Renal cortical epithelial cell (primary cell): ENCODE measurements around the gene ENOX1. TPM values are rescaled to one million over a fixed set of nuclear protein-coding genes. Genes with fewer than 3 reads are reported as not detected.
"Not testable (repeated sequence)": the region's sequence is repeated elsewhere in the genome, so short reads cannot be mapped to it uniquely, and the experiment has no call there.

Experiments used
- DNase-seq: peaks from one replicate; pipeline ENCODE4 v3.0.0-alpha.2; 2011; ENCODE audit warnings: low read depth
- total RNA-seq: library from RNA; depleted of rRNA; stranded (reverse); fragments of >200 nt; gene quantifications from 2 replicates; pipeline ENCODE4 v1.2.3, GENCODE V29; 2014

ENOX1 gene
- total RNA-seq, 1 donor from 2014 or later = 2.7 TPM

DNA sequence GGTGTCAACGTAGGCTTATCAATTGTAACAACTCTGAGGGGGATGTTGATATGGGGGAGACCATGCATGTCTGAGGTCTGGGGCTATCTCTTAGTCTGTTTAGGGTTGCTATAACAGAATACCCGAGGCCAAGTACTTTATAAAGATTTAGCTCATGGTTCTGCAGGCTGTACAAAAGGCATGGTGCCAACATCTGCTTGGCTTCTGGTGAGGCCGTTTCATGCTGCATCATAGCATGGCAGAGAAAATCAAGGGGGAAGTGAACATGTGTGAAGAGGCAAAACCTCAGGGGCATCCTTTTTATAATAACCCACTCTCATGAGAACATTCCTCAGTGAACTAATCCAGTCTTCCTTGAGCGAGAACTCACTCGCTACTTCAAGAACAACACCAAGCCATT is 353.8 kb downstream of the ENOX1 start:
- no peak for DNase-seq

DNA sequence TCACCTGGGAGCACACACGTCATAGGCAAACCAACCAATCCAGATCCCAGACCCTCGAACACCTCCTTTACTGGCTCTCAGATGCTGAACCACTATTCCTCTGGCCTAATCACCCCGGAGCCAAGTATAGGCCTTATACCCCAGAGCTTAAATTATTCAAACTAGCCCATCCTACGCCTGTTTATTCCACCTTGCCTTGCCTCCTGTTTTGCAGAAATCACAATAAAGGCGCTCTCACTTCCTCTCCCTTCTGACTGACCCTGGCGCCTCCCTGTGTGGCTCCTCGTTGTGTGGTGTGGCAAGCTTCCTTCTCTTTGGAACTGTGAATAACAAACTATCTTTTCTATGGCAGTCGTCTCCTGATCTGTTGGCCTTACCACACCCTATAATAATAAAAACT is 354.9 kb downstream of the ENOX1 start:
- DNase-seq = no peak

GRCh38 chr13:43431290-43431716 is 355.5 kb downstream of the ENOX1 start:
- peak; percentile 18 for DNase-seq

DNA sequence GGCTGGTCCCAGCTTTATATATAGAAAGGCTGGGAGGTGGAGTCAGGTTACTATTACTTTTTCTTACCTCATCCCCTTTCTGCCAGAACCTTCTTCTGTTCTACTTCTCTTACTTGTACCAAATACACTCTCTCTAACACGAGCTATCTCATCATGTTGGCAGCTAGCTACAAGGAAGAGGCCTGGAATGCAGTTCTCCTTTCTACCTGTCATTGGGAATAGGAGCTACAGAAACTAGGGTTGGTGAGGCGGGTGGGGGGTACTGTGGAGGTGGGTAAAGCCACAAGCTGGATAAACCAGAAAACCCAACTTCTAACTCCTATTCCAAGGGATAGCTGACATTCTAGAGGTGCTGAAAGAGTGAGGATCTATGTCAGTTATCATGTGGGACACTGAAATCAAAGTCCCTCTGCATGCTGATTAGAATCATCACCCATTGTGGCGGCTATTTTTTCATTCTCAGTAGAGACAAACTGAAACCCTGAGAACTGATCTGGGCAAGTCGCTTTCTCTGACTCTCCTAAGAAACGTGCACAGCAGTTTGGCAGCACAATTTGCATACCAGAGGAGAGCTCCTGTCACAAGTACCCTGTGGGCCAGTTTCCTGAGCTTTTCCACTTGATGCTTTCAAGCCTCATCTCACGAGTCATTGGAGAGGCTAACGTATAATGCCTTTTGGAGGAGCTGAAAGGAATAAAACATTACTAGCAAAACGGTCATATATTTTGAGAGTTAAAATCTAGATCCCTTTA is 358.1 kb downstream of the ENOX1 start:
- DNase-seq = no peak

DNA sequence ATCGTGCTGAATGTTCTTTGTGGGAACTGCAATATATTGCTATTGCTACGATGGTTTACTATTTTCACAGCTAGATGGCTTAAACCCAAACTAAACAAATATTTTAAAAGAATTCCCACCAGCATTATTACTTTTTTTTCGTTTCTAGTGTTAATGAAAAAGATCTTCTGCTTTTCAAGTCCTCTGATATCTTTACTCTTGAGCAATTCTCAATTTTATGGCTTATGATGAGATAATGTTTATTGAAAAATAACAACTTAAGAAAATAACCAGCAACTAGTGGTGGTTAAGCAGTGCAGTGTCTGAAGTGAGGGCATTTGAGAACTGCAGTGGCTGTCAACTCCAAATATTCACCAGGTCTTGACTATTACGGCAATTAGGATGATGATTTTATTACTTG is 360.4 kb downstream of the ENOX1 start:
- DNase-seq = no peak

DNA sequence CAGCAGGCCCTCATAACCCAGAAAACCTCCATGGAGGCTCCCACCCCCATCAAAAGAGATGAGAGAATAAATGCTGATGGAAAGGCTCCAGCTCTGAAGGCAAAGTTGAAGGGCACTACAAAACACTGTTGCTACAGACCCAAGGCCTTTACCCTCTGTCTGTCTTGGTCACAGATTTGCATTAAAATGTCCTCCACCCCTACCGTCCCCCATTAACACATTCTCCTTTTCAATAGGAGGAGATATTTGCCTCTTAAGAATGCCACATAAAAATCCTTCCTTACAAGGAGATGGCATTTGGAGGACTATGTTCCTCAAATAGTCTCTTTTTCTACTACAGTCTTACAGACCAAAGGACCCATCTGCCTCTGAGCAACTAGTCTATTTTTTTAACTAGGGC is 361.5 kb downstream of the ENOX1 start:
- DNase-seq = no peak

- DNase-seq = peak; percentile 94
Observed at GRCh38 chr13:43424412-43424811, 362.4 kb downstream of the ENOX1 start.

- DNase-seq = no peak
Observed at GRCh38 chr13:43422116-43422515, 364.7 kb downstream of the ENOX1 start.

GRCh38 chr13:43416842-43417241 is 369.9 kb downstream of the ENOX1 start:
- not testable (repeated sequence) for DNase-seq

GRCh38 chr13:43416408-43416807 is 370.4 kb downstream of the ENOX1 start:
- DNase-seq = not testable (repeated sequence)

GRCh38 chr13:43415903-43416391 is 370.8 kb downstream of the ENOX1 start:
- not testable (repeated sequence) for DNase-seq

GRCh38 chr13:43414111-43414510 is 372.7 kb downstream of the ENOX1 start:
- no peak for DNase-seq

DNA sequence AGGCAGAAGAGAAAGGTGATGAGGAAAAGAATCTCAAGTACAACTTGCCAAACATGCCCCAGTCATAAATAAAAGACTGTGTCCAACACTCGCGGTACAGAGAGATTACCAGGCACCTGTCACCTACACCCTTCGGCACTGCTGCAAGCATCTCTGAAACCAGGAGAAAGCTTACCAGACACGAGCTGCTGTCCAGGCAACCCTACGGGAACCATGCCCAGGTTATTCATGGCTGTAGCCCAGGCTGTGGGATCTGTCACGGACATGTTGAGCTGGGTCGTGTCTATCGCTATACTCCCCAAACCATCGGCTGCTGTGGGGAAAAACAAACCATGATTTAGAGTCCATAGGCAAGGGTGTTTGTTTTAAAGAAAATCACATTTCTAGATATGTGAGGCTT is 375.0 kb downstream of the ENOX1 start:
- no peak for DNase-seq

DNA sequence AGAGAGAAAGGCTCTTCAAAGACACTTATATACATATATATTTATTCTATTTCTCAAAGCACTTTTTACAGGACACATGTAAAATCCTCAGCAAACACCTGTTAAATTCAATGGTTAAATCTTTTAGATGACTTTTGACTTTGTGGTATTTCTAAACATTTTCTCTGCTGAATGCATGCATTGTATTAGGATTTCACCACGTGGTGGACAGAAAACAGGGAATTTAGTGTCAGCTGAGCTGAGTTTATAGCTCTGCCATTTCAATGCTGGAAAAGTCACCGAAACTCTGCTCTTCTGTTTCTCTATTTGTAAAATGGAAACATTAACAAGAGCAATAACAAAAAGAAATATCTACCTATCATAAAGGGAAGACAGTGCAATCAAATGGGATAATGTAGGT is 375.6 kb downstream of the ENOX1 start:
- no peak for DNase-seq

- no peak for DNase-seq
Observed at GRCh38 chr13:43408274-43408673, 378.5 kb downstream of the ENOX1 start.

DNA sequence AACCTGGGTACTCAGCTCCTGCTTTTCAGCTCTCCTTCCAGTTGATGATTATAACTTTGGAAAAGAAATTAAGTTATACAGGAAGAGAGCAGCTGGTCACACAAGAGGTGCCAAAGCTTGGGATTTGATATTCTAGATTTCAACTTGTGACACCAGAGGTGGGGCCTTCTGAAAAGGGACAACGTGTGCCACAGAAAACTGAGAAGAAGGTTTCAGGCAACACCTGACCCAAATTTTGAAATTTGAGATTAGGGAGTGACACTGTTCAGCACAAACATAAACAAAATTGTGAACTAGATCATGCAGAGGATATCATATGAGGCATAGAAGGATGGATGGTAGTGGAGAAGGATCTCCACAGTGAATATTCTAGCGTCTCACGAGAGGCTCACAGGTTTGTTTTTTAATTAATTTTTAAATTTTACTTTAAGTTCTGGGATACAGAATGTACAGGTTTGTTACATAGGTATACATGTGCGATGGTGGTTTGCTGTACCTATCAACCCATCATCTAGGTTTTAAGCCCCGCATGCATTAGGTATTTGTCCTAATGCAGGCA is 379.7 kb downstream of the ENOX1 start:
- DNase-seq = no peak

- peak; percentile 79 for DNase-seq
Observed at GRCh38 chr13:43405457-43405856, 381.3 kb downstream of the ENOX1 start.

DNA sequence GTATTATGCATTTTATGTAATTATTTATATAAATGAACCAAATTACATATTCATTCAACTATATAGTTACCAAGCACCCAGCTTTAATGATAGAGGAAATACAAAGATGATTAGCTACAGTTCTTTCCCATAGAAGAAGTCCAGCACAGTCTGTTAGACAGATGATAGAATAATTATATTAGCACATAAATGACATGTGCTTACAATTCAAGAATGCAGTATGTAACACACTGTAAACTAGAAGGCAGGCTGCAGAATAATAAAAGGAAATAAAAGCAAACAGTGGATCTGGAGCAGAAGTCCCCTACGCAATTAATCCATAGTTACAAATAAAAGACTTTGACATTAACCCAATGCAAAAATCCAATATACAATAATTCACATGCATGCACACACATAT is 384.4 kb downstream of the ENOX1 start:
- no peak for DNase-seq

GRCh38 chr13:43401361-43401760 is 385.4 kb downstream of the ENOX1 start:
- no peak for DNase-seq

DNA sequence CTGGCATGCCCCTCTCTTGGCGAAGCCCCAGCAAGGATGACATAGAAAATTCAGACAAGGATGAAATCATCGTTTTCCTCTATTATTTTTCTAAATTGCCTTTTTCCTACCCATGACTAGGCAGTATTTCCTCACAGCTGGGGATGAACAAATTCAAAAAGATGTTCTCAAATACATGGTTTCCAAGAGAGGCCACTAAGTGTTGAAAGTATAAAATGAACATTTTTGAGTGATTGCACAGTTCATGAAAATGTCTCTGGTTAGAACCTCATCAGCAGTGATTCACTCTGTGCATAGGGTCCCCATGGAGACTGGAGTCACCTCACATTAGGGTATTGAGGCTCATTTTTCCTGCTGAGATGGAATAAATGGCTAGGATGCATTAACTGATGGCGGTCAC is 389.7 kb downstream of the ENOX1 start:
- DNase-seq = no peak

DNA sequence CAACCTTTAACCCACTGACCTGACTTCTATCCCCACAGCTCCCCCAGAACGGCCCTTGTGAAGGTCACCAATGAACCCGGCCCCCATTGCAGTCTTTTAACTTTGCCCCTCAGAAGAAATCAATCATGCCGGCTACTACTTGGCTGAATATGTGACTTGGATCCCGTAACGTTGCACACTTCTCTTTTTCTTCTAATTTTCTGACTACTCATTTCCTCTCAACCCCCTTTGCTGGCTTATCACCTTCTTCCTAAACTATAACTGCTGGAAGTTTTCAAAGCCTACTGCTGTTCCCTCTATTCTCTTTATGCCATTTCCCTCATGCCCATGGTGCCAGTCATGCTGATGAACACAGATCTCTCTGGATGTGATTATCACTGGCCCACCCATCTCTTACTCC is 395.7 kb downstream of the ENOX1 start:
- no peak for DNase-seq

- DNase-seq = no peak
Observed at GRCh38 chr13:43390619-43391018, 396.2 kb downstream of the ENOX1 start.

- DNase-seq = no peak
Observed at GRCh38 chr13:43389983-43390382, 396.8 kb downstream of the ENOX1 start.

- peak; percentile 26 for DNase-seq
Observed at GRCh38 chr13:43389573-43389972, 397.2 kb downstream of the ENOX1 start.
